GM18498 (cell line): ENCODE measurements around the gene ZNF787.
A peak's percentile ranks its signal among the peaks of the same experiment; 100 is the strongest.

Experiments
- ATAC-seq: cut with Tn5 transposase; IDR thresholded peaks from one replicate; pipeline ENCODE4 v1.9.1; 2021; ENCODE audit warnings: mild to moderate bottlenecking, moderate library complexity; ENCODE audit not compliant: unreplicated experiment

ZNF787 gene

GRCh38 chr19:56144831-56145230 lies 23.7 kb upstream of the ZNF787 start:
- ATAC-seq: no peak

GRCh38 chr19:56144376-56144775 lies 23.3 kb upstream of the ZNF787 start:
- ATAC-seq: no peak

GRCh38 chr19:56142897-56143434 lies 21.9 kb upstream of the ZNF787 start:
- ATAC-seq: no peak

GRCh38 chr19:56142087-56142787 lies 21.1 kb upstream of the ZNF787 start:
- ATAC-seq: no peak

- ATAC-seq: no peak
Measured at GRCh38 chr19:56141417-56141993, 20.4 kb upstream of the ZNF787 start.

GRCh38 chr19:56140583-56141416 lies 19.7 kb upstream of the ZNF787 start, which contains the start of gene ZNF444:
Gene ZNF444, plus strand, starts transcription at chr19:56141287. Its CDS starts 5,625 bp downstream, at chr19:56146912.
- peak; percentile 89 for ATAC-seq

GRCh38 chr19:56139847-56140582 lies 18.9 kb upstream of the ZNF787 start:
- no peak for ATAC-seq

GRCh38 chr19:56138069-56138468 lies 17.0 kb upstream of the ZNF787 start:
- no peak for ATAC-seq

- no peak for ATAC-seq
Measured at GRCh38 chr19:56137405-56137804, 16.3 kb upstream of the ZNF787 start.

GRCh38 chr19:56136362-56136761 lies 15.3 kb upstream of the ZNF787 start:
- ATAC-seq: no peak

- no peak for ATAC-seq
Measured at GRCh38 chr19:56134654-56134921, 13.5 kb upstream of the ZNF787 start.

- peak; percentile 51 for ATAC-seq
Measured at GRCh38 chr19:56133858-56134653, 13.0 kb upstream of the ZNF787 start.

- no peak for ATAC-seq
Measured at GRCh38 chr19:56132316-56132822, 11.3 kb upstream of the ZNF787 start.

- no peak for ATAC-seq
Measured at GRCh38 chr19:56131651-56132050, 10.6 kb upstream of the ZNF787 start.

- ATAC-seq: no peak
Measured at GRCh38 chr19:56130006-56130405, 8.9 kb upstream of the ZNF787 start.

- no peak for ATAC-seq
Measured at GRCh38 chr19:56126983-56127780, 6.1 kb upstream of the ZNF787 start.

- ATAC-seq: no peak
Measured at GRCh38 chr19:56125806-56126590, 4.9 kb upstream of the ZNF787 start.

GRCh38 chr19:56124578-56124977 lies 3.5 kb upstream of the ZNF787 start:
- no peak for ATAC-seq
